Karpas-422 (cell line): ENCODE results near the gene XAB2. TPM values are rescaled to one million over a fixed set of nuclear protein-coding genes. Genes with fewer than 3 reads are reported as not detected.

Experiments
- DNase-seq: peaks from one replicate; pipeline ENCODE4 v3.0.0-alpha.2; 2015
- H2AFZ ChIP-seq: fragments of 200-600 bp; sonication (generic); 2 replicates; pipeline ENCODE4 v1.6.1; 2014; ENCODE audit warnings: antibody characterized with exemption, low read length, mixed read lengths
- H3K27ac ChIP-seq: fragments of 200-600 bp; sonication (generic); 2 replicates; pipeline ENCODE4 v1.5.1; 2014; ENCODE audit warnings: mild to moderate bottlenecking, low read length, moderate library complexity
- H3K27me3 ChIP-seq: fragments of 200-600 bp; sonication (generic); 2 replicates; pipeline ENCODE4 v1.6.1; 2014; ENCODE audit warnings: low read length, mixed read lengths
- H3K36me3 ChIP-seq: fragments of 200-600 bp; sonication (generic); 2 replicates; pipeline ENCODE4 v1.6.1; 2014; ENCODE audit warnings: low read length, mixed read lengths; ENCODE audit not compliant: insufficient read depth
- H3K4me1 ChIP-seq: fragments of 200-600 bp; sonication (generic); 2 replicates; pipeline ENCODE4 v1.6.1; 2014; ENCODE audit warnings: mild to moderate bottlenecking, low read length, mixed read lengths
- H3K4me2 ChIP-seq: fragments of 200-600 bp; sonication (generic); 2 replicates; pipeline ENCODE4 v1.6.1; 2014; ENCODE audit warnings: low read length, low read depth, mild to moderate bottlenecking; ENCODE audit not compliant: poor library complexity, severe bottlenecking
- H3K4me3 ChIP-seq: fragments of 200-600 bp; sonication (generic); 2 replicates; pipeline ENCODE4 v1.5.1; 2014; ENCODE audit warnings: mild to moderate bottlenecking, antibody characterized with exemption, low read length, mixed read lengths
- H3K79me2 ChIP-seq: fragments of 200-600 bp; sonication (generic); 2 replicates; pipeline ENCODE4 v1.6.1; 2014; ENCODE audit warnings: mild to moderate bottlenecking, low read length, mixed read lengths
- H3K9ac ChIP-seq: fragments of 200-600 bp; sonication (generic); 2 replicates; pipeline ENCODE4 v1.6.0; 2014; ENCODE audit warnings: low read length
- H3K9me2 ChIP-seq: fragments of 200-600 bp; sonication (generic), shearing (Covaris generic); replicated peaks from 2 replicates; pipeline ENCODE4 v1.6.0; 2014; ENCODE audit warnings: mild to moderate bottlenecking, low read length, moderate library complexity; ENCODE audit not compliant: insufficient read depth
- H3K9me3 ChIP-seq: fragments of 300-700, 200-600 bp; sonication (generic); 2 replicates; pipeline ENCODE4 v1.6.1; 2014; ENCODE audit warnings: low read length, mixed read lengths
- H4K20me1 ChIP-seq: fragments of 200-600 bp; sonication (generic); 2 replicates; pipeline ENCODE4 v1.6.1; 2014; ENCODE audit warnings: mild to moderate bottlenecking, antibody characterized with exemption, low read length, low read depth; ENCODE audit not compliant: insufficient read depth
- total RNA-seq: library from RNA; depleted of rRNA; stranded (reverse); fragments of >200 nt; shearing (Covaris generic); gene quantifications from 2 replicates; pipeline ENCODE4 v1.2.3, GENCODE V29; 2014; ENCODE audit warnings: low replicate concordance

The XAB2 gene
- total RNA-seq, 1 experiment from 2014 or later: 20.2 TPM

DNA sequence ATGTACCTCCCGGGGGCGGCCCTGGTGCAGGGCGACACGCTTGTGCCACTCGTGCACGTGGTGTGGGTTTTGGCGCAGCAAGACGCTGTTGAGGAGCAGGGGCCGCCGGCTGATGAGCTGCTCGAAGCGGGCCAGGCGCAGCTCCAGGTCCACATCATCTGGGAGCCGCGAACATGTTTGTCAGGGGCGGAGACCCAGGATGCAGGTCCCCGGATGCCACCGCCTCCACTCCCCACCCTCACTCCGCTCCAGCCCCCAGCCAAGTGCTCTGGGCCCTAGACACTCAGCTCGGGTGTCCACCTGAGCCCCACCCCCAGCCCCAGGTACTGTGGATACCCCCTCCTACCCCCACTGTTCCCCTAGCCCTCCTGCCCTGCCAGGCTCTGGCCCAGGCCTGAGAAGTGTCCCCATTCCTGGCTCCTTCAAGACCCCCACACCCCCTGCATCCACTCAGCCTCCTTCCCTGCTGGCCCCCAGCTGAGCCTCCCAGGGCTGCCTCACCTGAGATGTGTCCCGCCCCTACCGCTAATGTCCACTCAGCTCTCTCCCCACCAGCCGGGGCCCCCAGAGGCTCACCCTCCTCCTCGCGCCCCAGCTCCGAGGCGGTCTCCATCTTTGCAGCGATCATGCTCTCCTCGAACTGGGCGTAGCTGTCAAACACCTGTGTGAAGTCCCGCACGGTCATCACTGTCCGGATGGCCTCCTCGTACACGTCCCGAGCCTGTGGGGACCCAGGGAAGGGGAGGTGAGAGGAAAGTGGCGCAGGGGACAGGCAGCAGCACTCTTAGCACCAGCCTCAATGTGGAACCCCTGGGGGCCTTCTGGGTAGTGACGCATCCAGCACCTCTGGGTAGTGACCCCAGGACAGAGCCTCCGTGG lies 5.4 kb downstream of the XAB2 start:
- Histone ChIP-seq H3K27me3 (no peaks in the 10 kb centered on the region), H3K36me3 (no peaks in the 10 kb centered on the region; the same call in 1 of the 2 replicates), H3K9me2 (no peaks in the 10 kb centered on the region), H3K27ac (no peak overlapping the region), H2AFZ (no peak overlapping the region), H3K9me3 (no peaks in the 10 kb centered on the region), H3K4me1 (peaks cover 9% of the 10 kb centered on the region), H3K9ac (no peak overlapping the region), H4K20me1 (peaks cover 23% of the 10 kb centered on the region; the same call in 1 of the 2 replicates), H3K79me2 (peaks cover 30% of the 10 kb centered on the region), H3K4me3 (no peak overlapping the region), H3K4me2 (no peak overlapping the region)
- no peak for DNase-seq

DNA sequence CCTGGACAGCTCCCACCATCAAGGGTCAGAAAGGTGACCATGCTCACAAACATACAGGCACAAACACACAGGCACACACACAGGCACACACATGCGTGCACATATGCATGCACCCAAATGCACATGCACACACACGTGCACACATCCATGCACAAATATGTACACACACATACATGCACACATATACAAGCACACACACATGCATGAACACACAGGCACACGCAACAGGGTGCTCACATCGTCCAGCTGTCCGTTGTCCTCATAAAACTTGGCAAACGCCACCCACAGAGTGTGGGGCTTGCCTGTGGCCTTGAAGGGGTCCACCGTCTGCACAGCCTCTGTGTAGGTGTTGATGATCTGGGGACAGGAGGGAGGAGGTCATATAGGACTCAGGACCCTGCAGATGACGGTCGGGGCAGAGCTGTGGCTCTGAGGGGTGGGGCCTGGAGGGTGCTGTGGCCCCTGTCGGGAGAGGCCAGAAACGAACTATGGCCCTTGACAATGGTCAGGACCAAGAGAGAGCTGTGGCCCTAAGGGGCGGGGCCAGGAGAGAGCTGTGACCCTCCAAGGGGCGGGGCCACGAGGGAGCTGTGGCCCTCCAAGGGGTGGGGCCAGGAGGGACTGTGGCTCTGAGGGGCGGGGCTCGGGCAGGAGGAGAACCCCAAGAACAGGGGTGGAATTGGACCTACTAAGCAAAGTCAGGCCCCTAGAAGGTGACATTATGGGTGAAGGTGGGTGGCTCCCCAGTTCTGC lies 6.2 kb downstream of the XAB2 start:
- no peaks in the 10 kb centered on the region; the same call in 1 of the 2 replicates for H3K36me3 ChIP-seq
- H3K27ac ChIP-seq: no peak overlapping the region
- no peak overlapping the region for H3K4me2 ChIP-seq
- H4K20me1 ChIP-seq: peaks cover 16% of the 10 kb centered on the region; the same call in 1 of the 2 replicates
- DNase-seq: peak; percentile 71
- no peak overlapping the region for H3K4me3 ChIP-seq
- H2AFZ ChIP-seq: no peak overlapping the region
- H3K27me3 ChIP-seq: no peaks in the 10 kb centered on the region
- no peaks in the 10 kb centered on the region for H3K9me2 ChIP-seq
- H3K4me1 ChIP-seq: peaks cover 3% of the 10 kb centered on the region
- peaks cover 21% of the 10 kb centered on the region for H3K79me2 ChIP-seq
- H3K9me3 ChIP-seq: no peaks in the 10 kb centered on the region
- H3K9ac ChIP-seq: no peak overlapping the region

DNA sequence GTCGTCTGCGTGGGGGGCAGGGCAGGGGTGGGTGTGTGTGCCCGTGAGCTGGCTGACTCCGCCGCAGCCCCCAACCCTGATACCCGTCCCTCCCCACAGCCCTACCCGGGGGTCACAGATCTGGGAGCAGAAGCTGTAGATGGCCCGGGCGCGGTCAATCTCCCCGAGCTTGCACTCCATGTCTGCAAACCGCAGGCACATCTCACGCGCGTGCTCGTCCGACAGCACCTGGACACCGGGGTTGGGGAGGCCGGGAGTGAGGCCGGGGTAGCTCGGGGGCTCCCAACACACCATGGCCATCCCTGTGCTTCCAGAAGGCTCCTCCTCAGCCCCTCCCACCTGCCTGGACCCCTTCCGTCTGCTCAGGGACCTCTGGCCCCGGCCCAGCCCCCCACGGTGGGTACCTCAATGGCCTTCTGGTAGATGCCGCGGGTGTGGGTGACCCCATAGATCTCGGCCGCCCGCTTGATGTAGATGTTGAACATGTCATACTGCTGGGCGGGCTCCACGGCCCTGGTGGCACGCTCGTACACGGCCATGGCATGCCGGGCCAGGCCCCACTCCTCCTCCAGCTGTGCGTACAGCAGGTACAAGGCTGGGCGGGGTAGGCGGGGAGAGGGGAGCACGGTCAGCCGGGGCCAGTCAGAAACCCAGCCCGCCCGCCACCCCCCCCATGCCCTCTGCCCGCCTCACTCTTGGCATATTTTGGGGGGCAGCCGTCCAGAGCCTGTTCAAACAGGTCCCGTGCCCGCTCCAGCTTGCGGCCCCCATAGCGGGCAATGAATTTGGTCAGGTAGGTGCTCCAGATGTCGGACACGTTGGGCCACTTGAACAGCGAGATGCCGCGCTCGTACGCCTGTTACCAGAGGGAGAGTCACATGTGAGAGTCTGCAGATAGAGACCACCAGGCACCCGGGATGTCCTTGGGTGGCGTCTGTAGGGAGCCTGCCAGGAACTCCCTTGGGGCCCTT lies 8.6 kb downstream of the XAB2 start:
- no peaks in the 10 kb centered on the region for H3K4me1 ChIP-seq
- DNase-seq: no peak
- no peak overlapping the region for H3K27ac ChIP-seq
- no peak overlapping the region for H3K4me2 ChIP-seq
- H3K9me3 ChIP-seq: no peaks in the 10 kb centered on the region
- no peak overlapping the region for H3K9ac ChIP-seq
- no peaks in the 10 kb centered on the region for H3K9me2 ChIP-seq
- no peaks in the 10 kb centered on the region; the same call in 1 of the 2 replicates for H3K36me3 ChIP-seq
- no peak overlapping the region for H3K4me3 ChIP-seq
- H2AFZ ChIP-seq: no peak overlapping the region
- 0 out of 2 replicates have a peak, but pooled peaks cover 3% of the 10 kb centered on the region for H4K20me1 ChIP-seq
- no peaks in the 10 kb centered on the region for H3K27me3 ChIP-seq
- no peaks in the 10 kb centered on the region for H3K79me2 ChIP-seq

DNA sequence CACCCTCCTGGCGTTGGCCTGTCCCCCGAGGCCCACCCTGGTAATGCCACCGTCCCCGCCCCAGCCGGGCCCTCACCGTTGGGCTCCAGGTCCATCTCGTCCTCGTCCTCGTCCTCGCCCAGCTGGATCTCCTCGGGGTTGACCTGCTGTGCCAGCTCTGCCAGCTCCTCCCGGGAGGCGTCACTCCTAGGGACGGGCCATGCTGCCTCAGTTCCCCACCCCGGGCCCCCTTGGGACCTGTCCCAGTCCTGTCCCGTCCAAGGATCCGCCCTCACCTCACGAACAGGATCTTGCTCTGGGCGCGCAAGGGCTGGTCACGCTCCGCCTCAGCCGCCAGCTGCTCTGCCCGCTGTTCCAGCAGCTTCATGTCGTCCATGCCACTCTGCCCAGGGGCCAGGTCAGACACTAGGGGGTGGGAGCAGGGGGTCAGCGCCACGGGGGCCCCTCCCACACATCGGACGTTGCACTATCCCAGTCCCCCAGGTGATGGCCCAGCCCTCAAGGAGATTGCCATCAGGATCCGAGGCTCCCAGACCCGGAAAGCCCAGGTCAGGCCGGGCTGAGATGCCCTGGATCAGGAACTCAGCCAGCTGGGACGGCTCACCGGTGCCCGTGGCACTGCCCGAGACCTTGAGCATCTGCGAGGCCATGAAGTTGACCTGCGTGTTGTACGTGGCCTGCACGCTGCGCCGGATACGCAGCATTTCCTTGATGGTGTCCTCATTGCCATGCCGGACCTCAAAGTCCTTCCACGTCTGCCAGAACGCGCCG lies 9.5 kb downstream of the XAB2 start:
- Histone ChIP-seq H3K27me3 (no peaks in the 10 kb centered on the region), H3K4me2 (no peak overlapping the region), H3K4me1 (no peaks in the 10 kb centered on the region)

DNA sequence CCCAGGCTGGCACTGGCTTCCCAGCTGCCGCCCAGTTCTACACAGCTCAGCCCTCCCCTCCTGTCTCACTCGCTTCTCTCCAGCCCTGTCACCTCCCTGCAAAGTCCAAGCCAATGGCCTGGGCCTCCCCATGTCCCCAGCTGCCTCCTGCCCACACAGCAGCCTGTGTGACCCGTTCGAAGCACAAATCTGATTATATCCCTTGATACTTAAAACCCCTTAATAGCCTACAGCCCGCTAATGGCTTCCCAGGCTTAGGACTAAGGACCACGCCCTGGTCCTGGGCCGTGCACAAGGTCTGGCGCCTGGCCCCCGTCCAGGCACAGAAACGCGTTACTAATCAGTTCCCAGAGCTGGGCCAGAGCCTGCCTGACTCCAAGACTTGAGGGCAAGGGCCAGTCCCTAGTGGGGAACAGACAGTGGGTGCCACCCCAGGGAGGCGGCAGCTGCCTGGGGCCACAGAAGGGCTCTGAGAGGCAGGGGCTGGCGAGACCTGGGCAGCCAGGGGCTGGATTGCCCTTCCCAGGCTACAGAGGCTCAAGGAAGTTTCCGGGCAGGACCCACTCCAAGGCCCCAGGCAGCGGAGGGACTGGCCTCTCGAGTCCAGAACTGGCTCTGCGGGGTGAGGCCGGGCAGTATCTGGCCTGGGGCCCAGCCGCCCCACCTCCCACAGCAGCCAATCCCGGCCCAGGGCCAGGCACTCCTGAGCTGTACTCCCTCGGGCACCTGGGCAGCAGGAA lies 10.4 kb downstream of the XAB2 start:
- Histone ChIP-seq H2AFZ (no peak overlapping the region), H3K4me2 (no peak overlapping the region), H3K27me3 (no peaks in the 10 kb centered on the region), H4K20me1 (0 out of 2 replicates have a peak, but pooled peaks cover 3% of the 10 kb centered on the region), H3K9ac (no peak overlapping the region), H3K9me2 (no peaks in the 10 kb centered on the region), H3K27ac (no peak overlapping the region), H3K79me2 (no peaks in the 10 kb centered on the region), H3K36me3 (no peaks in the 10 kb centered on the region; the same call in 1 of the 2 replicates), H3K9me3 (no peaks in the 10 kb centered on the region), H3K4me1 (no peaks in the 10 kb centered on the region), H3K4me3 (no peak overlapping the region)
- DNase-seq: no peak

More for the DNA sequence above, 9.5 kb downstream of the XAB2 start:
- Histone ChIP-seq H3K4me3 (no peak overlapping the region), H3K79me2 (no peaks in the 10 kb centered on the region), H3K9ac (no peak overlapping the region), H3K9me2 (no peaks in the 10 kb centered on the region), H3K27ac (no peak overlapping the region), H4K20me1 (0 out of 2 replicates have a peak, but pooled peaks cover 3% of the 10 kb centered on the region), H2AFZ (no peak overlapping the region), H3K36me3 (no peaks in the 10 kb centered on the region; the same call in 1 of the 2 replicates), H3K9me3 (no peaks in the 10 kb centered on the region)
- no peak for DNase-seq

DNA sequence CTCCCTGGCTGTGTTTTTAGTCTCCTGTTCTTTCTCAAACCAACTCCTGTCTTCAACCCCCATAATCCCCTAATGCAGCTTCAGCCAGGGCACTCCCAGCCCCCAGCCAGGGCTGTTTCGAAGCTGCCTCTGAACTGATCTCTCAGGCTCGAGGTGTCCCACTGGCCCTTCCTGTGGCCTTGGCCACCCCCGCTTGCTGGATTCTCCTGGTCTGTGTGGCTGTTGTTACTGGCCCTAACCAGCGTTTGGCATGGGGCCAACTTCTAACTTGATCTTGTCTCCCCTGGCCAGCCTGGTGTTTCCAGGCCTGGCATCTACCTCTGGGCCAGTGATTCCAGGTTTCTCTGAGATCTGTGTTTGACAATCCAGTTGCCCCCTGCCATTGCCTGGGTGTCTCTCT lies 11.0 kb downstream of the XAB2 start:
- no peaks in the 10 kb centered on the region for H3K27me3 ChIP-seq
- H3K9me2 ChIP-seq: no peaks in the 10 kb centered on the region
- H3K9me3 ChIP-seq: no peaks in the 10 kb centered on the region
- no peaks in the 10 kb centered on the region; the same call in 1 of the 2 replicates for H3K36me3 ChIP-seq
- no peak overlapping the region for H3K4me2 ChIP-seq
- no peak for DNase-seq
- no peaks in the 10 kb centered on the region for H3K79me2 ChIP-seq
- H3K4me1 ChIP-seq: no peaks in the 10 kb centered on the region
- no peak overlapping the region for H3K4me3 ChIP-seq
- H3K9ac ChIP-seq: no peak overlapping the region
- no peak overlapping the region for H3K27ac ChIP-seq
- 0 out of 2 replicates have a peak, but pooled peaks cover 3% of the 10 kb centered on the region for H4K20me1 ChIP-seq
- H2AFZ ChIP-seq: no peak overlapping the region

DNA sequence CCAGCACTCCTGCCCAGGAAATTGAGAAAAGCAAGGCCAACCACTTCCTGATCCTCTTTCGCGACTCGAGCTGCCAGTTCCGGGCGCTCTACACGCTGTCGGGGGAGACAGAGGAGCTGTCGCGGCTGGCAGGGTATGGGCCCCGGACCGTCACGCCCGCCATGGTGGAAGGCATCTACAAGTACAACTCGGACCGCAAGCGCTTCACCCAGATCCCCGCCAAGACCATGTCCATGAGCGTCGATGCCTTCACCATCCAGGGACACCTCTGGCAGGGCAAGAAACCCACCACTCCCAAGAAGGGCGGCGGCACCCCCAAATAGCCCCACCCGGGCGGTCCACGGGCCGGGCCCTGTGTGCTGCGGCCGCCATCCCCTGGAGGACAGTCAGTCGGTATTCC lies 11.6 kb downstream of the XAB2 start:
- H3K4me1 ChIP-seq: no peaks in the 10 kb centered on the region

More for the DNA sequence above, 11.6 kb downstream of the XAB2 start:
- H3K9ac ChIP-seq: no peak overlapping the region
- no peaks in the 10 kb centered on the region for H3K36me3 ChIP-seq
- no peaks in the 10 kb centered on the region for H3K9me2 ChIP-seq
- no peaks in the 10 kb centered on the region for H3K27me3 ChIP-seq
- no peak overlapping the region for H3K4me3 ChIP-seq
- H3K4me2 ChIP-seq: no peak overlapping the region
- H3K27ac ChIP-seq: no peak overlapping the region
- H3K79me2 ChIP-seq: no peaks in the 10 kb centered on the region
- no peak for DNase-seq
- H4K20me1 ChIP-seq: no peaks in the 10 kb centered on the region
- no peak overlapping the region for H2AFZ ChIP-seq
- H3K9me3 ChIP-seq: no peaks in the 10 kb centered on the region
